Measurements from ENCODE around the gene LMO1.

LMO1 gene

DNA sequence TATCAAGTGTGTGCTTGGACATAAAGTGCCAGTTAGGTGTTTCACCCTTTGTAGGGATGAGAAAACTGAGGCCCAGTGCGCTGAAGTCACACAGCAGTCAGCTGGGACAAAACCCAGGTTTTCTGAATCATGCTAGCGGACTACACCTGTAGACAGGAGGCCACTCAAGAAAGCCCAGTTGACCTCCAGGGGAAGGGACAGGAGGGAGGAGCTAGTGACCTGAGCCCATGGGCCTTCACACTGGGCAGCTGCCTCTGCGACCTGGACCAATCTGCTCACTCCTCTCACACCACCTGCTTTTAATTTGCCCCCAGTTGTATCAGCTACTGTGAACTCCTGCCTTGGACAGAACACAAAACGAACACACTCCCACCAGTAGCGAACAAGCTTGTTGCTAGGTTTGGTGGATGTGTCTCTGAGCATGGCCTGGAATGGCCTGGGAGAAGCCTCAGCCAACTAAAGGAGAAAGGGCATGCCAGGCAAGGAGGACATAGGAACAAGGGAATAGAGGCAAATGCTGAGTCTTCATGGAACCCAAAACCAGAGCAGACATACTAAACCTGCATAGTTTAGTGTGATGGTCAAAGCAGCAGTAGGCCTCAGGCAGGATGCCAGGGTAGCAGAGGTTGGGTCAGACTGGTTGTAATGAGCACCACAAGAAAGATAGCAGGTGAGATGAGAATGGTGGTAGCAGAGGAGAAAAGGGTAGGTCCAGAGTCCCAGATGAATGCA is 7.2 kb downstream of the LMO1 start:
- TF ChIP-seq, protein P1, sequence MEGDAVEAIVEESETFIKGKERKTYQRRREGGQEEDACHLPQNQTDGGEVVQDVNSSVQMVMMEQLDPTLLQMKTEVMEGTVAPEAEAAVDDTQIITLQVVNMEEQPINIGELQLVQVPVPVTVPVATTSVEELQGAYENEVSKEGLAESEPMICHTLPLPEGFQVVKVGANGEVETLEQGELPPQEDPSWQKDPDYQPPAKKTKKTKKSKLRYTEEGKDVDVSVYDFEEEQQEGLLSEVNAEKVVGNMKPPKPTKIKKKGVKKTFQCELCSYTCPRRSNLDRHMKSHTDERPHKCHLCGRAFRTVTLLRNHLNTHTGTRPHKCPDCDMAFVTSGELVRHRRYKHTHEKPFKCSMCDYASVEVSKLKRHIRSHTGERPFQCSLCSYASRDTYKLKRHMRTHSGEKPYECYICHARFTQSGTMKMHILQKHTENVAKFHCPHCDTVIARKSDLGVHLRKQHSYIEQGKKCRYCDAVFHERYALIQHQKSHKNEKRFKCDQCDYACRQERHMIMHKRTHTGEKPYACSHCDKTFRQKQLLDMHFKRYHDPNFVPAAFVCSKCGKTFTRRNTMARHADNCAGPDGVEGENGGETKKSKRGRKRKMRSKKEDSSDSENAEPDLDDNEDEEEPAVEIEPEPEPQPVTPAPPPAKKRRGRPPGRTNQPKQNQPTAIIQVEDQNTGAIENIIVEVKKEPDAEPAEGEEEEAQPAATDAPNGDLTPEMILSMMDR (IDR thresholded peaks at IDR 0.05; ENCODE audit: low read depth, low read length, missing control alignments): no peak
- in situ Hi-C loops (cut with HindIII; ENCODE audit: low sequenced_read_pairs): no loop called here
- no peak for DNase-seq (ENCODE audit: low read depth)
- no peak overlapping the region for H3K4me3 ChIP-seq (ENCODE audit: low read depth, low read length)

DNA sequence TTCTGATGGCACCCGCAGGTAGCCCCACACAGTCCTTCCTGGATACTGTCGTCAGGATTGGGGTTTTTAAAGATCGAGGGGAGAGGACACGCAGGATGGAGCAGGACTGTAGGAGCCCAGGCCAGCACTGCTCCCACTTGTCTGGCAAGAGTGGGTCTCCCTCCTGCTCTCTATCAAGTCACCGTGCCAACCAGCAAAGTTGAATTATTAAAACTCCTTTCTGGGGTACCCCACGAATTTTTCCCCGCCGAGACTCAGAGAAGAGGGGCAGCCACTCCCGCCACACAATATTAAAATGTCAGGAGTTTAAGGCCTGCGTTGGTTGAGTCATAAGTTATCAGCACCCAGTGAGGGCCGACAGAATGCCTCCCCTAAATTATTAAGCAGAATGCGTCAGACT is 10.1 kb downstream of the LMO1 start:
- in situ Hi-C loops (cut with HindIII; ENCODE audit: low sequenced_read_pairs): no loop called here
- DNase-seq (ENCODE audit: low read depth): no peak
- no peak overlapping the region for H3K4me3 ChIP-seq (ENCODE audit: low read depth, low read length)
- TF ChIP-seq, protein P1 (IDR thresholded peaks at IDR 0.05; ENCODE audit: low read depth, low read length, missing control alignments): no peak

DNA sequence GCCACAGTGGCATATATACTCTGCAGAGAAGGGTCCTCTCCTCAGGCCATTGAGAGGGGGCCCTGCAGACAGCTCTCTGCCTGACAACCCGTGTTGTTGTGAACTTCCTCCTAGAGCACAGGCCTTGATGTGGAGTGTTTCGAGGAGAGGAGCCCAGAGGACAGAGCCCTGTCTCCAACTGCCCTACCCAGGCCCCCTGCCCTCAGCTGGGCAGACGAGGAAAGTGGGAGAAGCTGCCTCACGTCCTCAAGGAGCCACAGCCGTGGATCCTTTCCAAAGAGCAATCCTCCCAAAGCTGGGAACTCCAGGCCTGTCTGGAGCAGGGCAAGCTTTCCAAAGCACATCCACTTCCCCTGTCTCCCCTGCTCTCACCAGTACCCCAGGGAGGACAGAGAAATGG is 10.7 kb downstream of the LMO1 start:
- H3K4me3 ChIP-seq (ENCODE audit: low read depth, low read length): no peak overlapping the region
- TF ChIP-seq, protein P1 (IDR thresholded peaks at IDR 0.05; ENCODE audit: low read depth, low read length, missing control alignments): no peak
- DNase-seq (ENCODE audit: low read depth): no peak
- in situ Hi-C loops (cut with HindIII; ENCODE audit: low sequenced_read_pairs): no loop called here

DNA sequence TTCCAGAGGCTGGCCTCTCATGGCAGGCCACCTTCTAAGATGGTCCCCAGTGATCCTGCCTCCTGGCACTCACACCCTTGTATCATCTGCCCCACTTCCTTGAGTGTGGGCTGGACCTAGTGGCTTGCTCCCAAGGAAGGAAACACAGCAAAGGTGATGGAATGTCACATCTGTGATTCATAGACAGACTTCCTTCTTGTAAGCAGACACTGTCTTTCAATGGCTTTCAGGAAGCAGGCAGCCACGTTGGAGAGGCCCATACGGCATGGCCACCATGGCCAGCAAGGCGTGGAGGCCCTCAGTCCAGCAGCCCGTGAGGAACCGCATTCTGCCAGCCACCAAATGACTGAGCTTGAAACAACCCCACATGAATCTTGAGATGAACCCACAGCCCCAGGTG is 11.3 kb downstream of the LMO1 start:
- no peak for DNase-seq (ENCODE audit: low read depth)
- in situ Hi-C loops (cut with HindIII; ENCODE audit: low sequenced_read_pairs): no loop called here

DNA sequence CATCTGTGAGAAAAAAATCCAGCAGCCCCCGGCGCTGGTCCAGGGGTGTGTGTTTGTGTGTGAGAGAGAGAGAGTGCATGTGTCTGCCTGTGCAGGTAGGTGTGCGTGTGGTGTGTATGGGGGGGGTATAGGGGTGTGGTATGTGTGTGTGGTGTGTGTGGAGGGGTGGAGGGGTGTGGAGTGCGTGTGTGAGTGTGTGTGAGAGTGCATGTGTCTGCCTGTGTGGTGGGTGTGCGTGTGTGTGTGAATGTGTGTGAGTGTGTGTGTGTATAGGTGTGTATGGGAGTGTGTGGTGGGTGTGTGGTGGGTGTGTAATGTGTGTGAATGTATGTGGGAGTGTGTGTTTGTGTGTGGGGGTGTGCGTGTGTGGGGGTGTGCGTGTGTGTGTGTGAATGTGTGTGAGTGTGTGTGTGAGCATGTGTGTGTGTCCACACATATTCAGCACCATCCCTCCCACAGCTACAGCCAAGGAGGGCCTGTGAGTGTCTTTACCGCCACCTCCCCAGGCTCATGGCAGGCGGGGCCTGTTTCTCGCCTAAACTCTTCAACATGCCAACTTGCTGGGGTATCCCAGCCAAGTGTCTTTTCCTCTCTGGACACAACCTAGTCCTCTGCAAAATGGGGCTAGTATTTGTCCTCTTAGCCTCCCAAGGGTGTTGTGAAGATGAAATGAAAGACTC is 11.9 kb downstream of the LMO1 start:
- no peak overlapping the region for H3K4me3 ChIP-seq (ENCODE audit: low read depth, low read length)
- no peak for DNase-seq (ENCODE audit: low read depth)
- TF ChIP-seq, protein P1 (IDR thresholded peaks at IDR 0.05; ENCODE audit: low read depth, low read length, missing control alignments): no peak
- in situ Hi-C loops (cut with HindIII; ENCODE audit: low sequenced_read_pairs): no loop called here

More for the DNA sequence above, 11.3 kb downstream of the LMO1 start:
- no peak overlapping the region for H3K4me3 ChIP-seq (ENCODE audit: low read depth, low read length)
- TF ChIP-seq, protein P1 (IDR thresholded peaks at IDR 0.05; ENCODE audit: low read depth, low read length, missing control alignments): no peak

DNA sequence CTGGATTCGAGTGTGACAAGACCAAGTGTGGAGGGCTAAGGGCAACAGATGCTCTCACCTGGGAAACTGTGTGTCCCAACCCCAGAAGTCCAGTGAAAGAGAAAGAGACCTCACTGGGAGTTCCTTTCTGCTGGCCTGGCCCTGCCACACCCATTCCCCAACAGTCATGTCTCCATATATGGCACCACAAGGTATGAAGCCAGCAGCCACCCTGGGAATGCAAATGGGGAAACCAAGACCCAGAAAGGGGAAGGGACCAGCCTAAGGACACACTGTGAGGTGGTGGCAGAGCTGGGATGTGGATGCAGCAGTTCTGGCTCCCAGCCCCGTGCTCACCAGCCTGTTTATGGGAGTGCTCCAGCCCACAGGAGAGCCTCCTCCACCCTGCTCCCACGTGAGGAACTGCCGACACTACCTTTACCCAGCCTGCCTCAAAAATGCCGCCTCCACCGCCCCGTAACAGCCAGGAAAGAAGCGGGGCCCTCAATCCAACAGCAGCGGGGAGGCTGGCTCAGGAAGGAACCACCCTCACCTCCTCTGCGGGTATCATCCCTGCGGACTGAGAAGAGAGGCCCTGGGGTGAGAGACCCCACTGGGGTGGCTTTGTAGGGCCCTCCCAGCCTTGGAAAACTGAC is 12.6 kb downstream of the LMO1 start:
- DNase-seq (ENCODE audit: low read depth): no peak
- TF ChIP-seq, protein P1 (IDR thresholded peaks at IDR 0.05; ENCODE audit: low read depth, low read length, missing control alignments): no peak
- in situ Hi-C loops (cut with HindIII; ENCODE audit: low sequenced_read_pairs): no loop called here
- H3K4me3 ChIP-seq (ENCODE audit: low read depth, low read length): no peak overlapping the region
